Right ventricle myocardium inferior (tissue), 1 donor: ENCODE results near the gene POLR1G. TPM values are rescaled to one million over a fixed set of nuclear protein-coding genes. Genes with fewer than 3 reads are reported as not detected.

ENCODE experiments used
- ATAC-seq: fragments of 200-7000 bp; cut with Tn5 transposase; one replicate; pipeline ENCODE4 v1.9.1; 2020; ENCODE audit warnings: mild to moderate bottlenecking, moderate library complexity
- DNase-seq: peaks from one replicate; pipeline ENCODE4 v3.0.0; 2021; ENCODE audit errors: missing footprints
- intact Hi-C: fragments of 100-400 bp; cut with DNase I; formaldehyde crosslinking; loops from one replicate; pipeline ENCODE4 v1.11.0; 2022
- long read RNA-seq: library from polyadenylated mRNA; unstranded; transcript quantifications from one replicate; pipeline ENCODE4 v2.0.0, GENCODE V29; 2021
- total RNA-seq: library from RNA; stranded (reverse); fragmentation: NEBNext Ultra II Directional; extraction: Animal tissue kit (Norgen Biotek cat#: 25700); gene quantifications from one replicate; pipeline ENCODE4 v1.2.1, GENCODE V29; 2021
- donor health status: DM: no; HTN: yes; CAD: no; lungs with severe emphysema.

POLR1G gene, protein sequence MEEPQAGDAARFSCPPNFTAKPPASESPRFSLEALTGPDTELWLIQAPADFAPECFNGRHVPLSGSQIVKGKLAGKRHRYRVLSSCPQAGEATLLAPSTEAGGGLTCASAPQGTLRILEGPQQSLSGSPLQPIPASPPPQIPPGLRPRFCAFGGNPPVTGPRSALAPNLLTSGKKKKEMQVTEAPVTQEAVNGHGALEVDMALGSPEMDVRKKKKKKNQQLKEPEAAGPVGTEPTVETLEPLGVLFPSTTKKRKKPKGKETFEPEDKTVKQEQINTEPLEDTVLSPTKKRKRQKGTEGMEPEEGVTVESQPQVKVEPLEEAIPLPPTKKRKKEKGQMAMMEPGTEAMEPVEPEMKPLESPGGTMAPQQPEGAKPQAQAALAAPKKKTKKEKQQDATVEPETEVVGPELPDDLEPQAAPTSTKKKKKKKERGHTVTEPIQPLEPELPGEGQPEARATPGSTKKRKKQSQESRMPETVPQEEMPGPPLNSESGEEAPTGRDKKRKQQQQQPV
- 8.5 TPM for total RNA-seq
- long read RNA-seq, transcript CD3EAP-201 (3 exons, 3,286 nt) = major isoform, 10 of 13 reads
- long read RNA-seq, partial matches to known transcripts = 0 of 13 reads
- long read RNA-seq, other reads (novel, unspliced or antisense) = 3 of 13 reads

DNA sequence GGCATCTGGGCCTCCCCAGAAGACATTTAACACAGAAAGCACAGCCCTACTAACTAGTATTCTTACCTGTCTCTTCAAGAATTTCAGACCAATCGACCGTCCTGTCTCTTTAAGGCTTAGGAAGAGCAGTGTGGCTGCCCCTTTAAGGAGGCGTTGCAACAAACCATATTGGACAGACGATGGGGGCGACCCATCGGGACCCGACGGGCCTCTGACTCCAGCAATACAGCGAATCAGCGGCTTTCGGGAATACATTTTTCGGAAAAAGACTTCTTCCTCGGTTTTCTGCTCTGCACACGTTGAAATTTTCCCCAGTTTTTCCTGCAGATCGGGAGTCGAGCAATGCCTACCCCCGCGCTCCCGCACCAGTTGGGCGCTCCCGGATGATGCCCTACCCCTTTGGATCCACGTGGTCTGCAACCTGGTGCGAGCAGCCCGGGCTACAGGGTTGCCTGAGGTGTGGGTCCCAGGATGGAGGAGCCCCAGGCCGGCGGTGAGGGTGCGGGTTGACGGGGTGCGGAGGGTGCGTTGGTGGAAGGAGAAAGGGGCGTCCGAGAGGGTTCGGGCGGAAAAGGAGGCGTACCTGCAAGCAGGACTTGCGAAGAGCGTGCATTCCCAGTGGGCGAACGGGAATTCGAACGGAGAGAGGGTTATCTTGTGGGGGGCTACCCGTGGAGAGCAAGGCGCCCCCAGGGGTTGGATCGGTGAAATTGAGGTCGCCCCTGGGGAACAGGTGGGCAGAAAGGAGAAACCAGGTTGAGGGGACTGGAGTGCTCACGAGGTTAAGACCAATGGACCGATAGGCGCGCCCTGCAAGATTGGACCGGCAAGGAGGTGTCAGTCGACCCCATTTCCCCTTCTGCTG lies at the start of gene POLR1G:
TSS of gene POLR1G (plus strand) at position 419 of the 865 bp plus-strand sequence. CDS start at position 472, 53 bp downstream.
- ATAC-seq = peak; percentile 65
- intact Hi-C loops = loop anchor here (2.0 kb wide), 1 partner anchor 16 kb away; the partner anchor contains the start of gene ERCC1
- peak; percentile 86 for DNase-seq

DNA sequence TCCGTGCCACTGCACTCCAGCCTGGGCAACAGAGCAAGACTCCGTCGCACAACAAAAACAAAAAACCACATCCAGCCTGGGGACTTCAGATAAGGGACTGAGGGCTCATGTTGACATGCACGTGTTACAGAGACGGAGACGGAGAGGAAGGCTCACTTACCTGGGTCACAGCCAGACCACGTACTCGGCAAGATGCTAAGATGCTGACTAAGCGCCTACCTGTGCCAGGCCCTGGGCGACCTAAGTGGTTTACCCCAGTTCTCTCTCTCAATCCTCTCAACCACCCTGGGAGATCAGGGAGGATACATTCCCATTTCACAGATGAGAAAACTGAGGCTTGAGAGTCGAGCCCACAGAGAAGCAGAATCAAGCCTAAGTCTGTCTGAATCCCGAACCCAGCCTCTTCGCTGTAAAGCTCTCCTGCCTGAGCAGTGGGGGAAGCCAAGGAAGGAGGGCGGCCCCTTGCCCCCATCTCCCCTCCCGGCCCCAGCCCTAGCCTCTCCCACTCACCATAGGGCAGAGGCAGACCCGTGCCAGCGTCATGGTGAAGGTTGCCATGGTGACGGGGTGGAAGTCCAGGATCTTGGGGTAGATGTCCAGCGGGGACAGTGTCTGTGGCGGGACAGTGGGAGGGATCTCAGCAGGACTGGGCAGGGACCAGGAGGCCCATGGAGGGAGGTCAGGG lies 49.5 kb upstream of the POLR1G start:
- intact Hi-C loops = no loop called here

DNA sequence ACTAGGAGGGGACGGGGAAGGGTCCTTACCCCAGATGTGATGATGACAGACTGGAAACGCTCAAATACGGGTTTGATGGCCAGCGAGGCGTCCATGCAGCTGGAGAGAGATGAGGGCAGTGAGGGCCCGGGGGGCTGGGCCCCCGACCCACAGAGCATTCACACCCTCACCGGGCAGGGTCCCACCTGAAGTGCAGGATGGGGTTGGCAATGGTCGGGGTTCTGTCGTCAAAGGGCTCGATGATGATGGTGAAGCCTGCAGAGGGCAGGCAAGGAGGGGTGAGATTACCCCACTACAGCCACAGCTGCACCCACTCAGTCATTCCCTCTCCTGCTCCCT lies 49.0 kb upstream of the POLR1G start:
- intact Hi-C loops = no loop called here
- DNase-seq = no peak
- ATAC-seq = no peak

More for the DNA sequence above, 49.5 kb upstream of the POLR1G start:
- ATAC-seq (no peak), DNase-seq (peak; percentile 13)

DNA sequence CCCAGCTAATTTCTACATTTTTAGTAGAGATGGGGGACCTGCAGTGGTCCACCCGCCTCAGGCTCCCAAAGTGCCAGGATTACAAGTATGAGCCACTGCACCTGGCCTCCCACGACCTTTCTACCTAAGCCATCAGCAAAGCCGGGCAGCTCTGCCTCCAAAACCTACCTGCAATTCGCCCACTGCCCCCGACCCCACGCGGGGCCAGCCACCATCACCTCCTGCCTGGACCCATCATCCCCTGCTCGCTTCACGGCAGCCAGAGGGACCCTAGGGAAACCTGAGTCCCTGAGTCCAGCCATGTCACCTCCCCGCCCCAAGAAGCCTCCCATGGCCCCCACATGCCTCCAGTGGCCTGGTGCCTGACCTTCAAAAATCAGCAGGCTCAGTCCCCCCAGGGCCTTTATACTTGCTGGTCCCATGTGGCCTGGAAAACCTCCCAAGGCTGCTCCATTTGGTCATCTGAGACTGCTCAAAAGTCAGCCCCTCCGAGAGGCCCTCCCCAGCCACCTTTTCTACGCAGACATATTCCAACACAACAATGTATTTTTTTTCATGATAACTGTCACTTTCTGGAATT lies 48.1 kb upstream of the POLR1G start:
- DNase-seq (peak; percentile 42), ATAC-seq (no peak)
- intact Hi-C loops = no loop called here

DNA sequence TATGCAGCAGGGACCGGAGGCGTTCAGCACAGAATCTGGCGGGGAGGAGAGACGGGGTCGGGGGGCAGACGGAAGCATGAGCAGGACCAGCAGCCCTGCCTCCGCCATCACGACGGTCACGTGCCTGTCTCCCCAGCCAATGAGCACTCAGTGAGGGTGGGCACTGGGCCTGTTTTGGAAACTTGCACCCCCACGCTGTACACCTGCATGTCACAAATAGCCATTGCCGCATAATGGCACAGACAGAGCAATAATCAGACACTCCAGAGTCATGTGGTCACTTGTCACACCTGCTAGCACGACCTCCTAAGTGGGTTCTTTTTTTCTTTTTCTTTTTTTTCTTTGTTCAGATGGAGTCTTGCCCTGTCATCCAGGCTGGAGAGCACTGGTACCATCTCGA lies 44.8 kb upstream of the POLR1G start:
- intact Hi-C loops = no loop called here
- DNase-seq = peak; percentile 27
- ATAC-seq = no peak

DNA sequence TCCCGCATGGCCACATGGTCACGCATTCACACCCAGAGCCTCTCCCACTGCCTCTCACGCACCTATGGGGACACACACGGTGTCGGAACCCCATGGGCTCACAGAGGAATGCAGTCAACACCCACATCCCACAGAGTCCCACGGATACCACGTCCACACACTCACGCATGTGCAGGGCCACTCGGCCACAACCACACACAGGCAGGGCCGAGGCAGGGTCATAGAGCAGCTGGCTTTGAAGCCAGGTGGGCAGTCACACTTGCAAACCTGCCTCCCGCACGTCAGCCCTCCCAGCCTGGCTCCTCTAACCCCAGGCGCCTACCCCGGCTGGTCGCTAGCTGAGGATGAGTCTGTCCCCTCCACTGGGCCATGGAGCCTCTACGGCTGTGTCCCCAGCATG lies 44.2 kb upstream of the POLR1G start:
- intact Hi-C loops = no loop called here
- DNase-seq = peak; percentile 13
- ATAC-seq = no peak

DNA sequence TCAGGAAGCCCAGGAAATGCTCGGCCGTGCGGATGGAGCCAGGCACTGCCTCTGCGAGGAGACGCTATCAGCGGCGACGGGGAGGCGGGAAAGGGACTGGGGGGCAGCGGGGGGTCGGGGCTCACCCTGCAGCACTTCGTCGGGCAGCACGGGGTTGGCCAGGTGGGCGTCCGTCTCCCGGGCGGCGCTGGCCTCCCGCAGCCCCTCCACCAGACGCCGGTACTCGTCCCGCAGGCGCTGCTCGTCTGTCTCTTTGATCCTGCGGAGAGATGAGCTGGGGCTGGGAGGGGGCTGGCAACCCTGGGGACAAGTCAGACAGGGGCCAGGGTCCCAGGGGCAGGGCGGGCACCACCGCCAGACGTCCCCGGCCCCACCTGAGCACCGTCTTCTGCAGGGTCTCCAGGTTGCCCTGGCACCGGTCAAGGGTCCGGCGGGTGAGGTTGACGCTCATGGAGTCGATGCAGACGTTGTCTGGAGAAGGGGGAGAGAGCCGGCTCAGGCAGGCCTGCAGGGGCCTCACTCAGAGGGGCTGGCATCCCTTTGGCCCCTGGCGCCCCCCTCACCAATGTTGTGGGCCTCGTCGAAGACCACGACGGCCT lies 42.5 kb upstream of the POLR1G start:
- no peak for ATAC-seq
- DNase-seq = peak; percentile 67
- intact Hi-C loops = no loop called here

DNA sequence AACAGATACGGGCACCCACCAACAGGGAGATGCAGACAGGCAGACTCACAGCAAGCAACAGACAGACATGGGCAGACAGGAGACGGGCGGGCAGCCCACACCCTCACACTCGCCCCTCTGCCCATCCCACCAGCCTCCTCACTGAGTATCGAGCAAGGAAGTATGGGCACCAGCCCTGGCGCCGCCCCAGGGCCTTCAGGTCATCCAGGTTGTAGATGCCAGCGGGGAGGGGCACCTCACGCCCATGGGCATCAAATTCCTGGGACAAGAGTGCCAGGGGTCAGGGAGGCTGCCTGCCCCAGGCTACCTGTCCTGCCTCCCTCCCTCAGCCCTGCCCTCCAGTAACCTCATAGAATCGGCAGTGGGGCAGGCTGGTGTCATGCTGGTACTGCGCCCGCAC lies 41.7 kb upstream of the POLR1G start:
- ATAC-seq (no peak), DNase-seq (peak; percentile 62)
- intact Hi-C loops = no loop called here

DNA sequence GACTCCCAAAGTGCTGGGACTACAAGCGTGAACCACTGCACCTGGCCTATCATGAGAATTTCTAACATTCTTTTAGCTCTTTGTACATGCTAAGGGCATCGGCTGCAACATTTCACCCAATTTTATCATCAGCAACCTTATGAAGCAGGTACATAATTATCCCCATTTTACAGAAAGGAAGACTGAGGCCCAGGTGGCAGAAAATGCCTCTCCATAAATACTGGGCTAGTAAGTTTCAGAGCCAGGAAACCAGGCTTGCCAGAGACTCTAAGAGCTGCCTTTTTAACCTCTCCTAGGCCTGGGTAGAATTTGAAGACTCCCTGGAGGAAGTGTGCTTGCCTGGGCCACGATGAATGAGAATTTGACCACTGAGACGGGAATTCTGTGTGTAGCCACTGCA lies 38.3 kb upstream of the POLR1G start:
- intact Hi-C loops = no loop called here
- ATAC-seq = no peak
- DNase-seq = no peak

DNA sequence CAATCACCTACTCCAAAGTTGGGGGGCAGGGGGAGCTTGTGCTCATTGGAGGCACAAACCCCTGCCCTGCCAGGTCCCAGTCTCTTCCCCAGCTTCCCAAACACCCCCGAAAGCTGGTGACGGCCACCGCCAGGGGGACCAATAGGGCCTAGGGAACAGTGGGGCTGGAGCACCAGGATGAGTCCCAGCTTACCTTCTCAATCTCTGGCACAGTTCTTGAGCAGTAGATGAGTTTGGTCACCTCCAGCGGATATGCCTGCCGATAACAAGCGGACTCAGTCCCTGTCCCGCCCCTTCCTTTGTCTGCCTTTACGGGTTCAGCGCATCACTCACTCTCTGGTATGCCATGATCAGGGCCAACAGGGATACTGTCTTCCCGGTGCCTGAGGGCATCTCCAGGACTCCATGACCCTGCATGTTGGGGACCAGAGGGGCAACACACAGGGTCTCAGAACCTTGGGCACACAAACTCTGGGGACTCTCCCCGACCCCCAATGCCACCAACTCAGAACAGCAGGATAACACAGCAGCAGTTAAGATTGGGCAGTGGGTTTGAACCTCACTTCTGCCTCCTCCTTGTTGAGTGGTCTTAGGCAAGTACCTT lies 37.6 kb upstream of the POLR1G start:
- intact Hi-C loops = no loop called here
- ATAC-seq (no peak), DNase-seq (peak; percentile 11)

DNA sequence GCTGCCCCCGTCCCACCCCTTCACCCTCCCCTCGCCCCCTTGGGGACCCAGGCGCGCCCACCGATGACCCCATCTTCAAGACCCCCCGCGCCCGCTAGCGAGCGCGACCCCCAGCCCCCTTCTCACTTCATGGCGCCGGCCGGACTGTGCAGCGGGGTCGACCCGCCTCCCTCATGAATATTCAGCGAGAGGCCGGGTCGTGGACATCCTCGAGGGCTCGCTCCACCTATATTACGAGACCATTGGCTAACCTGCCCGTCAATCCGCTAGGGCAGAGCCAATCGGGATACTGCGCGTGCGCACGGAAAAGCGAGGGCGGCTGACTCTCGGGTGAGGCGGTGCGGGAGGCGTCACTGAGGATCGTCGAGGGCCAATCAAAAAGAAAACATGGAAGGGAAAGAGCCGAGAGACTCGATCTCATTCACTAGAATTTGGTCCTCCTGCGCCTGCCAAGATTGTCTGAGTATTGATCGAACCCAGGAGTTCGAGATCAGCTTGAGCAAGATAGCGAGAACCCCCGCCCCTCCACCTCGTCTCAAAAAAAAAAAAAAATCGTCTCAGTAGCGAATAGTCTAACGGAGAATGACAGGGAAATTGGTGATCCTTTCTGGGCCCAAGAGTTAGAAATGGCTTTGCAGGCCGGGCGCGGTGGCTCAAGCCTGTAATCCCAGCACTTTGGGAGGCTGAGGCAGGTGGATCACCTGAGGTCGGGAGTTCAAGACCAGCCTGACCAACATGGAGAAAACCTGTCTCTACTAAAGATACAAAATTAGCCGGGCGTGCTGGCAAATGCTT lies 35.8 kb upstream of the POLR1G start, which contains the start of gene ERCC2:
TSS of gene ERCC2 (minus strand) at position 164 of the 795 bp plus-strand sequence. CDS start at position 131, 33 bp downstream.
- intact Hi-C loops = no loop called here
- DNase-seq (peak; percentile 99), ATAC-seq (peak; percentile 99)

DNA sequence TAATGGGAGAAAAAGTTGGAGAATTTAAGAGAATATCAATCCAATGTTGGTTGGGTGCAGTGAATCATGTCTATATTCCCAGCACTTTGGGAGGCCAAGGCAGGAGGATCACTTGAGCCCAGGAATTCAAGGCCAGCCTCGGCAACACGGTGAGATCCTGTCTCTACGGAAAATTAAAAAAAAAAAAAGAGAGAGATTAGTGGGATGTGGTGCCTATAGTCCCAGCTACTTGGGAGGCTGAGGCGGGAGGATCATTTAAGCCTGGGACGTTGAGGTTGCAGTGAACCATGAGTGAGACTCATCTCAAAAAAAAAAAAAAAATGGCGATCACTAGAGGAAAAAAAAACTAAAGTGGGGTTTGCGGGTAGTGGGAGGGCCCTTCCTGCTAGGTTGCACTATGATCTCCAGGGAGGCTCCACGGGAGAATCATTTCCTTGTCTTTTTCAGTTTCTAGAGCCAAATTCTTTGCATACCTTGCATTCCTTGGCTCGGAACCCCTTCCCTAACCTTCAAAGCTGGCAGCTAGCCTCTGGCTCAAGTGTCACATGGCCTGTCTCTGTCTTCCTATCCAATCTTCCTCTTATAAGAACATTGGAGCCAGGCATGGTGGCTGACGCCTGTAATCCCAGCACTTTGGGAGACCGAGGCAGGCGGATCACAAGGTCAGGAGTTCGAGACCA lies 30.3 kb upstream of the POLR1G start:
- DNase-seq (peak; percentile 51), ATAC-seq (peak; percentile 66)
- intact Hi-C loops = no loop called here

DNA sequence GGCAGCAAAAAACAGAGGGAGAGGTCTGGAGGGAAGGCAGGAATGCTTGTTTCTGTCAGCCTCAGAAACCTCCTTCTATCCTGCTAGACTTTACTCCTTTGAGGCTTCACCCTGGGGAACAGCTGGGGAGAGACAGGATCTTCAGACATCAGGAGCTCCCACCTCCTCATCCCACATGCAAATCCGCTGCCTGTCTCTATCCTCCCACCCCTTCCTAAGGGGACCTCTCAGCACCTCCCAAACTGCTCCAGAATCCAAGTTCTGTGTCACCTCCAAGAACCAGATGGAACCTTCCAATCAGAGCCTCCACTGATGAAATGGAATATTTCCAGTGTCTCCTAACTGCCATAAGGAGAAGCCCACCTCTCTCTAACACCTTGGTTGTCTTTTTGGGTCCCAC lies 26.3 kb upstream of the POLR1G start:
- ATAC-seq = no peak
- DNase-seq = no peak
- intact Hi-C loops = no loop called here

DNA sequence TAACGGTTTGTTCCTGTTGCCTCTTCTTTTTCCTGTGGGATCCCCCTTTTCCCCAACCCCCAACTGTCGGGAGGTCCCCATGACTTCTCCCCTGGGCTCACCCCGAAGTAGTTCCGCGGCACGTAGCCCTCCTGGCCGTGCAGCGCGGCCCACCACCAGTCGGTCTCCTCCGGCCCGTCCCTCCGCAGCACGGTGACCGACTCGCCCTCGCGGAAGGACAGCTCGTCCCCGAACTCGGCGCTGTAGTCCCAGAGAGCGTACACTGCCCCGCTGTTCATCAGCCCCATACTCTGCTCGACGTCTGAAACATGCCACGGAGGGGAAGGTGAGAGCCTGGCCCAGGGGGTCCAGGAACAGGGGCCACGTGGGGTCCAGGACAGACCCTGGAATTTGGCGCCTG lies 24.0 kb upstream of the POLR1G start:
- ATAC-seq = no peak
- DNase-seq = peak; percentile 28
- intact Hi-C loops = no loop called here

DNA sequence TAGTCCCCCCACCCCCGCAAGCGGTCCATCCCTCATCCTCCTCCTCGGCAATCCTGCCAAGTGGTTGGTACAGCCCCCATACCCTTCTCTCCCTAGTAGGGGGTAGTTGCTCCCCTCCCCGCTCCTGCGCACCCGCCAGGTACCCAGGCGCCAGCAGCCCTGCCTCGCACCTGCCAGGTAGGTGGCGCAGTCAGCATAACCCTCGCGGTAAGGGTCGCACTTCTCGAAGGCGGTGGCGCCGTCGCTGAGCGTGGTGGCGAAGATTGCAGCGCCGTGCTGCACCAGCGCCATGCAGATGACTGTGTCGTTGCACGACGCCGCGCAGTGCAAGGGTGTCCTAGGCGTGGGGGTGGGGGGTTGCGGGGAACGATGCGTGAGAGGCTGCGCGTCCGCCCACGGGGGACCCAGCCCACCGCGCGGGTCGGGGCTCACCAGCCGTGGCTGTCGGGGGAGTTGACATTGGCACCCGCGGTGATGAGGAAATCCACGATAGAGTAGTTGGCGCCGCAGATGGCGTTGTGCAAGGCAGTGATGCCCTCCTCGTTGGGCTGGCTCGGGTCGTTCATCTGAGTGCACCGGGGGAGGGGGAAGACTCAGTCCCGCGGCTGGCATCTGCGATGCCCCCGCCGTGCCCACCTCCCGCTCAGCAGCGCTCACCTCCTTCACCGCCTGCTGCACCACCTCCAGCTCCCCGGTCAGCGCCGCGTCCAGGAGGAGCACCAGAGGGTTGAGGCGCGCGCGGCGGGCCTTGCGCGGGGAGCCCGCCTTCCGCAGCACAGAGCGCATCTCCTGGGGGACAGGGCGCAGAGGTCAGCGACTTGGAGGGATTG lies 20.8 kb upstream of the POLR1G start:
- ATAC-seq = peak; percentile 42
- intact Hi-C loops = no loop called here
- peak; percentile 57 for DNase-seq

DNA sequence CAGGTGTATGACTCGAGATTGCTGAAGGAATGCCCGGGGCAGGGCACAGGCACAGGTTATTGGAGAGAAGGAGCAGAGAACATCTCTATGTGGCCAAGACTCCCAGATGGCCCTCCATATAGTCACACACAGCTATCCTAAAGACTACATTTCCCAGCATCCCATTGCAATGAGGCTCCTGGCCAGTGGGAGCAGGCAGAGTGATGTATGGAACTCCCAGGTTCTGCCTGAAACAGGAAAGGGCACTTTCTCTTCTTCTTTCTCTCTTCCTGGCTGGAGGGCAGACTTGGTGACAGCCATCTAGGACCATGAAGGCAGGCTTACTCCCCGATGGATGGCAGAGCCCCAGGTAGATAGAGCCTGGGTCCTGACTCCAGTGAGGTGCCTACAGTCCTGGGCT lies 15.1 kb upstream of the POLR1G start:
- DNase-seq (no peak), ATAC-seq (no peak)
- intact Hi-C loops = no loop called here
